Transverse colon (tissue), 4 donors: Measurements from ENCODE around the gene ZNF429.

Experiments used
- CTCF ChIP-seq, 5 experiments: fragments of 200-600 bp in 3 of 5; fragments of 450-650 bp in 2 of 5; sonication (generic) in 3 of 5; IDR thresholded peaks; 1 replicate in 2 of 5; 2 replicates in 3 of 5; pipeline ENCODE4 v1.5.1; 2016 to 2017; ENCODE audit warnings: antibody characterized with exemption in 5 of 5, inconsistent platforms in 3 of 5, mild to moderate bottlenecking in 2 of 5, moderate library complexity in 1 of 5
- EP300 ChIP-seq: sonication (generic); formaldehyde crosslinking; IDR thresholded peaks from one replicate; pipeline ENCODE4 v1.6.1; 2017; ENCODE audit warnings: antibody characterized with exemption, low read depth
- POLR2A ChIP-seq: fragments of 450-650 bp; IDR thresholded peaks from one replicate; pipeline ENCODE4 v1.6.1; 2016; ENCODE audit warnings: antibody characterized with exemption, mild to moderate bottlenecking, moderate library complexity
- POLR2AphosphoS5 ChIP-seq, 3 donors: sonication (generic); formaldehyde crosslinking; IDR thresholded peaks; one replicate each; pipeline ENCODE4 v1.6.1; 2016; ENCODE audit warnings: antibody characterized with exemption in 3 of 3

- no peak for TF ChIP-seq POLR2A
- TF ChIP-seq CTCF (IDR thresholded peaks at IDR 0.05), result no peak
- no peak for TF ChIP-seq POLR2AphosphoS5 (IDR thresholded peaks at IDR 0.05)
- TF ChIP-seq EP300, result no peak
Measured at GRCh38 chr19:21580101-21580500, 74.7 kb downstream of the ZNF429 start.
